Measurements from ENCODE around the gene TMEM201. TPM values are rescaled to one million over a fixed set of nuclear protein-coding genes. Genes with fewer than 3 reads are reported as not detected.
"Not testable (repeated sequence)": the region's sequence is repeated elsewhere in the genome, so short reads cannot be mapped to it uniquely, and the experiment has no call there.

Gene TMEM201
- total RNA-seq, 2 donors from 2014 or later, result 11.2 to 15.0 TPM

DNA sequence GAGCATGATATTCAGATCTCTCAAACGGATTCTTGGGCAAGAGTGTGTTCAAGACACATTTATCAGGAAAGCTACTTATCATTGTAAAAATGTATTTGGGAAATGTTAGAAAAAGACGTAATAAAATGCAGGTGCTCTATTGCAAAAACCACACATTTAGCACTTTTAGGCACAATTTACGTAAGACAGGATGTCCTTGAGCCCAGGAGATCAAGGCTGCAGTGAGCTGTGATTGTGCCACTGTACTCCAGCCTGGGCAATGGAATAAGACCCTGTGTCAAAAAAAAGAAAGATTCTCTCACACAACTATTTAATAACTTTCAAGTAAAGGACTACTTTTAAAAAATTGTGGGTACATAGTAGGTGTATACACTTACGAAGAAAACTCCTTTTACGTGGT is 31.1 kb upstream of the TMEM201 start:
- DNase-seq (ENCODE audit: low spot score) (no peak), ATAC-seq (ENCODE audit: insufficient number of reproducible peaks, low FRiP score, low read depth) (no peak)
- TF ChIP-seq, protein P1, sequence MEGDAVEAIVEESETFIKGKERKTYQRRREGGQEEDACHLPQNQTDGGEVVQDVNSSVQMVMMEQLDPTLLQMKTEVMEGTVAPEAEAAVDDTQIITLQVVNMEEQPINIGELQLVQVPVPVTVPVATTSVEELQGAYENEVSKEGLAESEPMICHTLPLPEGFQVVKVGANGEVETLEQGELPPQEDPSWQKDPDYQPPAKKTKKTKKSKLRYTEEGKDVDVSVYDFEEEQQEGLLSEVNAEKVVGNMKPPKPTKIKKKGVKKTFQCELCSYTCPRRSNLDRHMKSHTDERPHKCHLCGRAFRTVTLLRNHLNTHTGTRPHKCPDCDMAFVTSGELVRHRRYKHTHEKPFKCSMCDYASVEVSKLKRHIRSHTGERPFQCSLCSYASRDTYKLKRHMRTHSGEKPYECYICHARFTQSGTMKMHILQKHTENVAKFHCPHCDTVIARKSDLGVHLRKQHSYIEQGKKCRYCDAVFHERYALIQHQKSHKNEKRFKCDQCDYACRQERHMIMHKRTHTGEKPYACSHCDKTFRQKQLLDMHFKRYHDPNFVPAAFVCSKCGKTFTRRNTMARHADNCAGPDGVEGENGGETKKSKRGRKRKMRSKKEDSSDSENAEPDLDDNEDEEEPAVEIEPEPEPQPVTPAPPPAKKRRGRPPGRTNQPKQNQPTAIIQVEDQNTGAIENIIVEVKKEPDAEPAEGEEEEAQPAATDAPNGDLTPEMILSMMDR (IDR thresholded peaks at IDR 0.05), result no peak
- Histone ChIP-seq H3K36me3 (no peaks in the 10 kb centered on the region), H3K27ac (no peak overlapping the region), H3K27me3 (replicated peaks; ENCODE audit: insufficient read depth) (no peaks in the 10 kb centered on the region), H3K4me3 (no peak overlapping the region), H3K4me1 (ENCODE audit: control insufficient read depth in 1 of 2, low read depth in 2 of 2) (peaks cover 6 to 32% of the 10 kb centered on the region in 2 donors), H3K9me3 (no peaks in the 10 kb centered on the region)

DNA sequence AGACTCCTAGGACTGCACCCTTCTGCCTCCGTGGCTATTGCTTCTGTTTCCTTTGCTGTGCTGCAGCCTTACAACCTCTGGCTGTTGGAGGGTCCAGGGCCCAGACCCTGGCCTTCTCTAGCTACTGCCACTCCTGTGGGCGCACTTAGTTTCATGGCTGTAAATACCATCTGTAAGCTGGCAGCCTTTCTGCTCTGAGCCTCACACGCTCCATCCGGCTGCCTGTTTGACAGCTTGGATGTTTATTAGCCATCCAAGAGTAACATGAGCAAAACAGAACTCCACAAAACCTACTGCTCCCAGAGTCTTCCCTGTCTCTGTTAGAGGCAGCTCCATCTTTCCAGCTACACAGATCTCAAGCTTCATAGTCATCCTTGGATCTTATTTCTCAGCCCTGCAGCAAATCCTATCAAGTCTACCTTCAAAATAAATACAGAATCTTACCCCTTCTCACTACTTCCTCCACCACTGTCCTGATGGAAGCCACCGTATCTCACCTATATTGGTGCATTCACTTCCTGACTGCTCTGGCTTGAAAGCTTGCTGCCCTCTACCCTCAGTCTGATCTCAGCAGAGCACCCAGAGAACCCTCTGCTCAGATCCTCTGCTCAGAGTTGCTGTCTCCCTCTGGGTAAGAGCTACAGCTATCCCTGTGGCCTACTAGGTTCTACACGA is 30.3 kb upstream of the TMEM201 start:
- TF ChIP-seq, protein P1 (IDR thresholded peaks at IDR 0.05), result no peak
- Histone ChIP-seq H3K27ac (no peak overlapping the region), H3K27me3 (replicated peaks; ENCODE audit: insufficient read depth) (no peaks in the 10 kb centered on the region), H3K36me3 (no peaks in the 10 kb centered on the region), H3K4me1 (ENCODE audit: control insufficient read depth in 1 of 2, low read depth in 2 of 2) (peaks cover 6 to 32% of the 10 kb centered on the region in 2 donors), H3K9me3 (no peaks in the 10 kb centered on the region), H3K4me3 (no peak overlapping the region)
- DNase-seq (ENCODE audit: low spot score) (no peak), ATAC-seq (ENCODE audit: insufficient number of reproducible peaks, low FRiP score, low read depth) (no peak)

- Histone ChIP-seq H3K36me3 (no peaks in the 10 kb centered on the region), H3K4me1 (ENCODE audit: control insufficient read depth in 1 of 2, low read depth in 2 of 2) (peaks cover 6 to 32% of the 10 kb centered on the region in 2 donors), H3K27ac (no peak overlapping the region), H3K4me3 (no peak overlapping the region), H3K9me3 (no peaks in the 10 kb centered on the region), H3K27me3 (replicated peaks; ENCODE audit: insufficient read depth) (no peaks in the 10 kb centered on the region)
- TF ChIP-seq, protein P1 (IDR thresholded peaks at IDR 0.05), result no peak
- DNase-seq (ENCODE audit: low spot score), result no peak
- no peak for ATAC-seq (ENCODE audit: insufficient number of reproducible peaks, low FRiP score, low read depth)
Measured at GRCh38 chr1:9558946-9559545, 29.7 kb upstream of the TMEM201 start.

GRCh38 chr1:9559673-9560072 is 29.0 kb upstream of the TMEM201 start:
- Histone ChIP-seq H3K27me3 (replicated peaks; ENCODE audit: insufficient read depth) (no peaks in the 10 kb centered on the region), H3K36me3 (no peaks in the 10 kb centered on the region), H3K27ac (no peak overlapping the region), H3K4me3 (no peak overlapping the region), H3K9me3 (no peaks in the 10 kb centered on the region), H3K4me1 (ENCODE audit: control insufficient read depth in 1 of 2, low read depth in 2 of 2) (peaks cover 6 to 29% of the 10 kb centered on the region in 2 donors)
- DNase-seq (ENCODE audit: low spot score) (no peak), ATAC-seq (ENCODE audit: insufficient number of reproducible peaks, low FRiP score, low read depth) (no peak)
- TF ChIP-seq, protein P1 (IDR thresholded peaks at IDR 0.05), result no peak

- not testable (repeated sequence) for ATAC-seq (ENCODE audit: insufficient number of reproducible peaks, low FRiP score, low read depth); H3K36me3 ChIP-seq; H3K4me3 ChIP-seq; DNase-seq (ENCODE audit: low spot score); H3K9me3 ChIP-seq; H3K27ac ChIP-seq; H3K27me3 ChIP-seq (replicated peaks; ENCODE audit: insufficient read depth)
- peaks cover 6 to 25% of the 10 kb centered on the region in 2 donors for H3K4me1 ChIP-seq (ENCODE audit: control insufficient read depth in 1 of 2, low read depth in 2 of 2)
Measured at GRCh38 chr1:9560090-9560489, 28.6 kb upstream of the TMEM201 start.
